GM19467 (cell line): Measurements from ENCODE around the gene LPCAT1.

Source experiments
- ATAC-seq: cut with Tn5 transposase; IDR thresholded peaks from one replicate; pipeline ENCODE4 v1.9.1; 2021; ENCODE audit warnings: mild to moderate bottlenecking, moderate library complexity; ENCODE audit not compliant: unreplicated experiment

The LPCAT1 gene

GRCh38 chr5:1446602-1447343 is 77.0 kb downstream of the LPCAT1 start:
- no peak for ATAC-seq

GRCh38 chr5:1445689-1446601 is 77.8 kb downstream of the LPCAT1 start:
- no peak for ATAC-seq

DNA sequence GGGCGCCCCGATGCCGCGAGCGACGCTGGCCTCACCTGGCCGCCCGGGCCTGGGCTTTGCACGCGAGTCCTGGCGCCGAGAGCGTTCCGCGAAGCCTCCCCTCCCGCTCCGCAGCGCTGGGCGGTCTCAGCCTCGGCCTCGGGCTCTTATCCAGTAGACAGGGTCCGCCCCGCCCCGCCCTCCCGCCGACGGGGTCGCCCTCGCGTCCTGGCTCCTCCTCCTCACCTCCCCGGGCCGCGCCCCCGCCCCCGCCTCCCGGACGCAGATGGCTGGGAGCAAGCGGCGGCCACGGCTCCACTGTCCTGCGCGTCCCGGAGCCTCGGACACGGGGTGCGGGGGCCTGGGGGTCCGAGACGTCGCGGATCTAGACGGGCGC is 78.5 kb downstream of the LPCAT1 start, which contains the start of gene SLC6A3:
Gene SLC6A3, minus strand, starts transcription at position 128 of the 376 bp plus-strand sequence. CDS start 2,243 bp downstream, outside the sequence.
- ATAC-seq, result no peak

DNA sequence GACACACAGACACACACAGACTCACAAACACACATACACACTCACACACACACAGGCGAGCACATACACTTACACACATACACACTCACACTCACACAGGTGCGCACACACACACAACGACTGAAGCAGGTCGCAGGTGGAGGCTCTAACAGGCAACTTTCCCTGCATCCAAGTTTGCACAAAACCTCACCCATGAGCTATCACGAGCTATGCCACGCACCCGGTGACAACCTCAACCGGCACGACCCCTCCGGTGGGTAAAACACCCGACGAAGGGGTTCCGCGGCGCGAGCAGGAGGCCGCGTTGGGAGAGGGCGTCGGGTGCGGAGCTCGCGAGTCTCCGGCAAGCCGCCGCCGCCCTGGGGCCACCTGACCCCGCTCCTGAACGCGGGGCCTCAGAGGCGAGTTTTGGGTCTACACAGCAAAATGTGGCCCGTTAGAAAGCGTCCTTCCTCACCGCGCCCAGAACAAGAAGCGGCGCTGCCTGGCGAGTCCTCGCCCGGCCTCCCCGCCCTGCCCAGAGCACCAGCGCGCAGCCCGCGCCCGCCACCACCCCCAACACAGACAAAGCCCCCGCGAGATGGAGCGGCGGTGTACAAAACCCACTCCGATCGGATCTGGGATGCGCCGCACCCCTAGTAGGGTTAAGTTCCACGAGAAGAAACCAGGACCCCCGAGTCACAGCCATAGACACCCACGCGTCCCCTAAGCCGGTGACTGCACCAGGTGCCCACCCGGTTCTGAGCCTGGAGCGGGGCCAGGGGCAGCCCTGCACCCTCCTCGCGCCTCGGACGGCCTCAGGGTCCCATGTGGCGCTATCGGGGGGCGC is 79.2 kb downstream of the LPCAT1 start:
- no peak for ATAC-seq

DNA sequence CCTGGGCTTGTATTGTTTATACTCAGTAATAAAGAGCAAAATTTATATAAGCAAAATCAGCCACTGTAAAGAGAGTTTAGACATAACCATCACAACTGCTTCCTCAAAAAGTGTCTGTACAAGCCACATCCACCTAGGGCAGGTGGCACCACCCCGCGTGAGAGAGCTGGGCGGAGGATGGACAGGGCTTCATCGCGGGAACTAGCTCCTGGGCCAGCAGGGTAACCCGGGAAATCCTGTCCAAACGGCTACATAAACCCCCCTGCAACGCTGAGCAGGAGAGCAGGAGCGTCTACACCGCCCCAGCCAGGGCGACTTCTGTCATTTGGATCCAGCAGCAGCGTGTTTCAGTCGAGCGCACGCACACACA is 79.8 kb downstream of the LPCAT1 start:
- no peak for ATAC-seq

DNA sequence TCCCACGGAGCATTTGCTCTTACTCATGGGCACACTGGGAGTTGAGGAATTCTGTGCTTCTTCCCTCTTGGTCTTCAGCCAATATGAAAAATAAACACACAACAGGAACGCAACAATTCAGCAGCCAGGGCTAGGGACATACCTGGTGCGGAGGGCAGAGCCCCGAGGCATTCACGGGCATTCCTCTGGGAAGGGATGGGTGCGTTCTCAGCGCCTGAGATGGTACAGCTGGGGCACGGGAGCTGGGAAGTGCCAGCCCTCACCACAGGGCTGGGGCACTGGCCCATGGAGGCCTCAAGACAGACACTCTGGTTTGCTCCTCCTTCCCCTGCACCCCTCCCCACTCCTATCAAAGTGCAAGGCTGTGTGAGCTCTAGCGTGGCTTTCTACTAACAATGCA is 80.6 kb downstream of the LPCAT1 start:
- no peak for ATAC-seq

- ATAC-seq, result no peak
These were observed 81.3 kb downstream of the LPCAT1 start for GRCh38 chr5:1442222-1443145.

DNA sequence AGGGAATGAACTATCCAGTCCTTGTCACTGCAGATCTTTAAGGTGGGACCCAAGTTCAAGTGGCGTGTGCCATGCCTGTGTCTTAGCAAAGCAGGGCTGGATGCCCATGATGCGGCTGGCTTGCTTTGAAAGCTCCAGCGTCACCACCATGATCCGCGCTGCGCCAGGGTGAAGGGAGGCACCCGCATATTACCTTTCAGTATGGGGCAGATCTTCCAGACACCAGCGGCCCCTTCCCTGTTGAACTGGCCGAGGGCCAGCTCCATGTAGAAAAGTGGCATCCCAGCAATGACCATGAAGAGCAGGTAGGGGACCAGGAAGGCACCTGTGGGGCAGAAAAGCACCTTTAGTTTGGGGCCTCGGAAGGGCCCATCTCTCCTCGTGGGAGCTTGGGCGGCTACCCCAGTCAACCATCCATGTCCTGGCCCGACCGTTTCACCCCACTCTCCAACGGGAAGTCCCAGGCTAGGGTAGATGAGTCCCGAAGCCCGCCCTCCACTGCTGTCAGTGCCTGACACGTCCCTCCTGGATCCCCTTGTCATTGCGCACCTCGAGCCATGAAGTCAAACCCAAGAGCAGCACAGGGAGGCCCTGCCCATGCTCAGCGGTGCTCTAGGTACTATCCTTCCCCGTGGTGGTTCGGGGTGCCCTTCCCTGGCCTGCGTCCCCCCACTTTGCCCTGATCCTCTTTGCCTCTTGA is 82.4 kb downstream of the LPCAT1 start:
- ATAC-seq, result no peak

DNA sequence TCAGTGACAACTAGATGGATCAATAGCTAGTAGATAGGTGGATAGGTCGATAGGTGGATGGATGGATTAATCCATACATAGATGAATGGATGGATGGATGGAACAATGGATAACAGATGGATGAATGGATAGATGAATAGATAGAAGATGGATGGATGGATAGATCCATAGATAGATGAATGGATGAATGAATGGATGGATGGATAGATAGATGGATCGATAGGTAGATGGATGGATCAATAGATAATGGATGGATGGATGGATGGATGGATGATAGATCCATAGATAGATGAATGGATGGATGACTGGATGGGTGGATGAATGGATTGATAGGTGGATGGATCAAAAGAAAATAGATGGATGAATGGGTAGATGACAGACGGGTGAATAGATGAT is 83.7 kb downstream of the LPCAT1 start:
- ATAC-seq, result no peak

DNA sequence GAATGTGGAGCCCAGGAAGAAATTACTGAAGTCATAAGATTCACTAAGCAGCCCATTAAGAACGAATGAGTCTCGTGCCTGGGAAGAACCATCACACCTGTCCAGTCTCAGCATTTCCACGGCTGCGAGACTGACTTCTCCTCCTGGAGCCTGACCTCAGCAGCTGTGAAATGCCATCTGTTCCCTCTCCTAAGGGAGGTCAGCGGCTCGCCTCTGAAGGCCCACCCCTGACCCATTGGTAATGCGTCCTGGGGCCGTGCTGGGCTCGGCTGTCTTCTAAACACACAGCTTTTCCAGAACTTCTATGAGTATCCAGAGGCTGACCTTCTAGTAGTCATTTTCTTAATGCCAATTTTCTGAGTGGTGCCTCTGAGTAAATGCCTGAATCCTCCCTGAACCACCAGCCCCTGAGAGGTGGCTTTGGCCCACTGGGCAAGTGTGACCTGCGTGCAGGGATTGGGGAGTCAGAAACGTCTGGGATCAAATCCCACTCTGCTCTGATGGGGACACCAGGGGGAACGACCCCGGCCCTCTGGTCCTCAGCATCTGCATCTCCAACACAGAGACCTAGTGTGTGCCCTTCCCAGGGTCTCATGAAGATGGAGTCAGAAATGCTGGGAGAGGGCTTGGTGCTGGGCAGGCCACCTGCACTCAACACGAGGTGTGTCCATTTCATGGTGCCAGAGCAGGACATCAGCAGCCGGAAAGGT is 84.2 kb downstream of the LPCAT1 start:
- no peak for ATAC-seq

GRCh38 chr5:1438871-1439270 is 84.9 kb downstream of the LPCAT1 start:
- no peak for ATAC-seq

- ATAC-seq, result no peak
These were observed 85.7 kb downstream of the LPCAT1 start for GRCh38 chr5:1437876-1438559.

GRCh38 chr5:1437226-1437829 is 86.4 kb downstream of the LPCAT1 start:
- no peak for ATAC-seq

DNA sequence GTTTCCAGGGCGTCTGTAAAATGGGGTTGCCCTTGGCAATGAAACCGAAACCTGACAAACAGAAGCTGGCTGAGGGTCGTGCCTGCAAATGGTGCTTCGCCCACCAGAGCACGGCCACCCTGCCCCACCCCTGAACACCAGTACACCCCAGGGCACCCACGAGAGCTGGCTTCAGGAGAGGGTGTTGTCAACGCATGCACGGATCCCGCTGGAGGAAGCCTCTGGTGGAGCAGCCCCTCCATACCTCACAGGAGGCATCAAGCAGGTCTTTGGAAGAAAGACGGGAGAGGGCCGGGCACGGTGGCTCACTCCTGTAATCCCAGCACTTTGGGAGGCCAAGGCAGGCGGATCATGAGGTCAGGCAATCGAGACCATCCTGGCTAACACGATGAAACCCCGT is 87.1 kb downstream of the LPCAT1 start:
- ATAC-seq, result no peak

GRCh38 chr5:1436036-1436435 is 87.7 kb downstream of the LPCAT1 start:
- ATAC-seq, result no peak

- no peak for ATAC-seq
These were observed 88.4 kb downstream of the LPCAT1 start for GRCh38 chr5:1435369-1435768.

DNA sequence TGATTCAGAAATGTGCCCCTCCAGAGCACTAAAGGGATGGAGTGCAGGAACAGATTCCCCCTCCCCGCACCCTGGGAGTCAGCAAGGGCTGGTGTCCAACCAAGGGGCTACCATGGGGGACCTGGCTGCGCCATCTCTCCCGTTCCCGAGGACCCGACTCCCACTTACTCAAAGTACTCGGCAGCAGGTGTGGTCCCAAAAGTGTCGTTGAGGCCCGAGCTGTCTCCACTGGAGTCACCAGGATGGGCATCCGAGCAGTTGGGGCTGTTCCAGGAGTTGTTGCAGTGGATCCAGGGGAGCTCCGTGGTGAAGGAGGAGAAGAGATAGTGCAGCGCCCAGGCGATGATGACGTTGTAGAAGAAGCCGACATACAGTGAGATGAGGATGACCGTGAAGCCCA is 91.5 kb downstream of the LPCAT1 start:
- ATAC-seq, result no peak

GRCh38 chr5:1431896-1432295 is 91.9 kb downstream of the LPCAT1 start:
- ATAC-seq, result no peak
